ENCODE results near the gene KRT8.

GRCh38 chr12:52912711-52913430, 8.0 kb upstream of the KRT8 start:
- TF ChIP-seq CTCF (conservative IDR thresholded peaks at IDR 0.05 in 1 of 2, IDR thresholded peaks at IDR 0.05 in 1 of 2; ENCODE audit: extremely low read depth in 1 of 2, insufficient read depth in 1 of 2, low read depth in 1 of 2, low read length in 2 of 2) (no peak), EZH2 (IDR thresholded peaks at IDR 0.05; ENCODE audit: borderline replicate concordance, low read length) (no peak)
